Measurements from ENCODE around the gene AURKB.

DNA sequence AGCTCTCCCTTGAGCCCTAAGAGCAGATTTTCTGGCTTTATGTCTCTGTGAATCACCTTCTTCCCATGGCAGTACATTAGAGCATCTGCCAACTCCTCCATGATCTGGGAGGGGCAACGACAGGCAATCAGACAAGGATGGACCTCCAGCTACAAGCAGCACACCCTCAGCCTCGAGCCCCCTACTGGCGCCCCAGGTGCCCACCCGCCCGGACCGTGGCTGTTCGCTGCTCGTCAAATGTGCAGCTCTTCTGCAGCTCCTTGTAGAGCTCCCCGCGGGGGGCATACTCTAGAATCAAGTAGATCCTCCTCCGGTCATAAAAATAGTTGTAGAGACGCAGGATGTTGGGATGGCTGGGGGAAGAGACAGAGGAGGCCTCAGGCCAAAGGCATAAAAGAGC, 3.8 kb downstream of the AURKB start:
- no peak for TF ChIP-seq POLR2A (IDR thresholded peaks at IDR 0.05; ENCODE audit: borderline replicate concordance, extremely low read depth, insufficient read depth, insufficient read length)
- TF ChIP-seq, protein P1, sequence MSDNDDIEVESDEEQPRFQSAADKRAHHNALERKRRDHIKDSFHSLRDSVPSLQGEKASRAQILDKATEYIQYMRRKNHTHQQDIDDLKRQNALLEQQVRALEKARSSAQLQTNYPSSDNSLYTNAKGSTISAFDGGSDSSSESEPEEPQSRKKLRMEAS (IDR thresholded peaks at IDR 0.05), result no peak
- TF ChIP-seq, protein P2, sequence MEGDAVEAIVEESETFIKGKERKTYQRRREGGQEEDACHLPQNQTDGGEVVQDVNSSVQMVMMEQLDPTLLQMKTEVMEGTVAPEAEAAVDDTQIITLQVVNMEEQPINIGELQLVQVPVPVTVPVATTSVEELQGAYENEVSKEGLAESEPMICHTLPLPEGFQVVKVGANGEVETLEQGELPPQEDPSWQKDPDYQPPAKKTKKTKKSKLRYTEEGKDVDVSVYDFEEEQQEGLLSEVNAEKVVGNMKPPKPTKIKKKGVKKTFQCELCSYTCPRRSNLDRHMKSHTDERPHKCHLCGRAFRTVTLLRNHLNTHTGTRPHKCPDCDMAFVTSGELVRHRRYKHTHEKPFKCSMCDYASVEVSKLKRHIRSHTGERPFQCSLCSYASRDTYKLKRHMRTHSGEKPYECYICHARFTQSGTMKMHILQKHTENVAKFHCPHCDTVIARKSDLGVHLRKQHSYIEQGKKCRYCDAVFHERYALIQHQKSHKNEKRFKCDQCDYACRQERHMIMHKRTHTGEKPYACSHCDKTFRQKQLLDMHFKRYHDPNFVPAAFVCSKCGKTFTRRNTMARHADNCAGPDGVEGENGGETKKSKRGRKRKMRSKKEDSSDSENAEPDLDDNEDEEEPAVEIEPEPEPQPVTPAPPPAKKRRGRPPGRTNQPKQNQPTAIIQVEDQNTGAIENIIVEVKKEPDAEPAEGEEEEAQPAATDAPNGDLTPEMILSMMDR (IDR thresholded peaks at IDR 0.05 in 2 of 3, conservative IDR thresholded peaks at IDR 0.05 in 1 of 3; ENCODE audit: borderline replicate concordance in 1 of 3, insufficient read depth in 1 of 3, low read depth in 2 of 3, low read length in 2 of 3), result no peak
- TF ChIP-seq, protein P3, sequence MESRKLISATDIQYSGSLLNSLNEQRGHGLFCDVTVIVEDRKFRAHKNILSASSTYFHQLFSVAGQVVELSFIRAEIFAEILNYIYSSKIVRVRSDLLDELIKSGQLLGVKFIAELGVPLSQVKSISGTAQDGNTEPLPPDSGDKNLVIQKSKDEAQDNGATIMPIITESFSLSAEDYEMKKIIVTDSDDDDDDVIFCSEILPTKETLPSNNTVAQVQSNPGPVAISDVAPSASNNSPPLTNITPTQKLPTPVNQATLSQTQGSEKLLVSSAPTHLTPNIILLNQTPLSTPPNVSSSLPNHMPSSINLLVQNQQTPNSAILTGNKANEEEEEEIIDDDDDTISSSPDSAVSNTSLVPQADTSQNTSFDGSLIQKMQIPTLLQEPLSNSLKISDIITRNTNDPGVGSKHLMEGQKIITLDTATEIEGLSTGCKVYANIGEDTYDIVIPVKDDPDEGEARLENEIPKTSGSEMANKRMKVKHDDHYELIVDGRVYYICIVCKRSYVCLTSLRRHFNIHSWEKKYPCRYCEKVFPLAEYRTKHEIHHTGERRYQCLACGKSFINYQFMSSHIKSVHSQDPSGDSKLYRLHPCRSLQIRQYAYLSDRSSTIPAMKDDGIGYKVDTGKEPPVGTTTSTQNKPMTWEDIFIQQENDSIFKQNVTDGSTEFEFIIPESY (IDR thresholded peaks at IDR 0.05; ENCODE audit: extremely low read depth, insufficient replicate concordance, low read length), result no peak
- no peak for TF ChIP-seq POLR2AphosphoS5 (IDR thresholded peaks at IDR 0.05; ENCODE audit: low read depth, low read length)
- TF ChIP-seq YY1 (IDR thresholded peaks at IDR 0.05; ENCODE audit: extremely low read depth, insufficient replicate concordance, low read depth, low read length), result no peak
- no peak for TF ChIP-seq RAD21 (IDR thresholded peaks at IDR 0.05; ENCODE audit: low read depth)
- TF ChIP-seq EZH2 (IDR thresholded peaks at IDR 0.05), result no peak
